Measurements from ENCODE around the gene ZSCAN10.

ZSCAN10 gene

DNA sequence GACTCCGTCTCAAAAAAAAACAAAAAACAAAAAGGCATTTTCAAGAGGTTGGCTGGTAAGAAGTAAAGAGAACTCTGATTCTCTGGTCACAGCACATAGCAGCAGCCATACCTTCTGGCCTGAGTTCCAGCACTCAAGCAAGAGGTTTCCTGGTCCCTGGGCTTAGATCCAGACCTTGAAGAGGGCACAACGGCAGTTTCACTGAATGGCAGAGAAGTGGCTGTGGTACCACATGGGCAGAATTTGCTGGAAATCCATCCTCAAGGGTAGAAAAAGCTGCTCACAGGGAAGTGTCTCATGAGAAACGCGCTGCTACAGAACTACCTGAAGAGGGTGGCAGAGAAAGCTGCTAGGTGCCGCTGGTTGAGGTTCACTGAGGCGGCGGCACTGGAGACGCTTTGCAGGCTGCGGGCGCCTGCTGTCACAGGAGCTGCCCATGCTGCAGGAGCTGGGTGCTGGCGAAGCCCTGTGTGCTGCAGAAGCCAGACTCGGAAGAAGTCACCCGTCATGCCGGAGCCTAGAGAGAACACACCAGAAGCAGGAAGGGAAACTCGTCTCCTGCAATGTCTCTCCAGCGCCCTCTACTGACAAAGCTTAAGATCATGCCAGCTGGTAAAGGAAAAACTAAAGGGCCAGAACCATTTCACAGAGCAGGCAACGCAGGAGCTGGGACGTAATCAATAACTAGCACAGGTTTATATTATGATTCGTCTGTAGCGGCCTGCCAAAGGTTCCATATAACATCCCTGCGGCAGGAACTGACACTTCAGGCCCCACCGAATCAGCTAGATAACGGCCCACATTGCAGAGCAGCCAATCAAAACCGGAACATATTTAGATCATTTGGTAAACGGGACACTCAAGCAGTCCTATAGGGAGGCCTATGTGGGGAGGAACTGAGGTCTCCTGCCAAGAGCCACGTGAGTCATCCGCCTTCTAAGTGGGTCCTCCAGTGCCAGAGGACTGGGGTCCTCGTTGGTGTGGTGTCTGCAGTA is 30.3 kb upstream of the ZSCAN10 start:
- no peaks in the 10 kb centered on the region for H3K36me3 ChIP-seq (ENCODE audit: control insufficient read depth, insufficient read depth, low read length)
- H3K4me1 ChIP-seq (ENCODE audit: control insufficient read depth, insufficient read depth, low read length) = peaks cover 9% of the 10 kb centered on the region
- H3K27me3 ChIP-seq (ENCODE audit: control insufficient read depth, insufficient read depth, low read length) = no peaks in the 10 kb centered on the region
- H3K9me3 ChIP-seq (ENCODE audit: control insufficient read depth, insufficient read depth, low read length) = no peaks in the 10 kb centered on the region
- peak overlapping the region; percentile 39 for H3K4me3 ChIP-seq (ENCODE audit: low read depth, low read length)
- H3K9ac ChIP-seq (ENCODE audit: low read depth, low read length) = no peak overlapping the region

GRCh38 chr16:3127745-3128144 is 28.7 kb upstream of the ZSCAN10 start:
- Histone ChIP-seq H3K9me3 (ENCODE audit: control insufficient read depth, insufficient read depth, low read length) (no peaks in the 10 kb centered on the region), H3K27me3 (ENCODE audit: control insufficient read depth, insufficient read depth, low read length) (no peaks in the 10 kb centered on the region), H3K9ac (ENCODE audit: low read depth, low read length) (no peak overlapping the region), H3K36me3 (ENCODE audit: control insufficient read depth, insufficient read depth, low read length) (no peaks in the 10 kb centered on the region), H3K4me3 (ENCODE audit: low read depth, low read length) (no peak overlapping the region), H3K4me1 (ENCODE audit: control insufficient read depth, insufficient read depth, low read length) (peaks cover 9% of the 10 kb centered on the region)

DNA sequence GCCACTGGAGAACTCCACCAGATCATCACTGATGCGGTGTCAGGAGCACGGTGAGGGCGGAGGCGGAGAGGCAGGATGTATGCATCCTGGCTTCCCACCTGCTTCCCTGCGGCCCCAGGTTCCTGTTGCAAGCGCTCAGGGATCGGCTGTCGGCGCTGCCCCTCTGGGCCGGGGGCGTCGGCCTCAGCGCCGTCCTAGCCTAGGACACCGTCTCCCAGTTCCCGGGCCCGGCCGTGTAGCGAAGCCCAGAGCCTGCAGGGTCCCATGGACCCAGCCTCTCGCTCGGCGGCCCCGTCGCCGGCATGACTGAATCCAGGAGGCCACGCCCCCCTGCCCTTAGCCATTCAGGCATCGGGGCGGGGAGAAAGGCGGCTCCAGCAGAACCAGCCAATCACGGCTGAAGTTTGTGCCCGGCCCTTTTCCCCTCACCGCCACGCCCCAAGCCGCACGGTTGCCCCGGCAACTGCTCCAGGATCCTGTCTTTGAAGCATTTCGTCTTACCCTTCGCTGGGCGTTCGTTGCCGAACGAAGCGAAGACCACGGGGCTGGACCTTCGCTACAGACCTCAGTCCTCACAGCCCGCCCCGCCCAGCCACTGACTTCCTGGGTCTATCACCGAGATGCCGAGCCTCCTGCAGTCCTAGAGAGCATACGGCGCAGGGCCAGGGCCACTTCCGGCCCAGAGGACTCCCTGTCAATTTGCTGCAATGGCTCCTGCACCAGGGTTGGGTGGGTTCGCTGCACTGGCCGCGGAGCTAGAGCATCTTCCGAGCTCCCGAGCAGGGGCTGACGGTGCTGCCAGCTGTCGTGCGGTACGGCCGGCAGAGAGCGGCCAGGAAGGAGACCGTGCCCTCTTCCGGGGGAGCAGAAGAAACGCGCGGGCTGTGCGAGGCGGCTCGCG is 25.1 kb upstream of the ZSCAN10 start:
- H3K27me3 ChIP-seq (ENCODE audit: control insufficient read depth, insufficient read depth, low read length) = no peaks in the 10 kb centered on the region
- H3K9me3 ChIP-seq (ENCODE audit: control insufficient read depth, insufficient read depth, low read length) = no peaks in the 10 kb centered on the region
- H3K4me3 ChIP-seq (ENCODE audit: low read depth, low read length) = peak overlapping the region; percentile 75
- H3K4me1 ChIP-seq (ENCODE audit: control insufficient read depth, insufficient read depth, low read length) = peaks cover 8% of the 10 kb centered on the region
- H3K36me3 ChIP-seq (ENCODE audit: control insufficient read depth, insufficient read depth, low read length) = peaks cover 17% of the 10 kb centered on the region
- H3K9ac ChIP-seq (ENCODE audit: low read depth, low read length) = peak overlapping the region; percentile 16

DNA sequence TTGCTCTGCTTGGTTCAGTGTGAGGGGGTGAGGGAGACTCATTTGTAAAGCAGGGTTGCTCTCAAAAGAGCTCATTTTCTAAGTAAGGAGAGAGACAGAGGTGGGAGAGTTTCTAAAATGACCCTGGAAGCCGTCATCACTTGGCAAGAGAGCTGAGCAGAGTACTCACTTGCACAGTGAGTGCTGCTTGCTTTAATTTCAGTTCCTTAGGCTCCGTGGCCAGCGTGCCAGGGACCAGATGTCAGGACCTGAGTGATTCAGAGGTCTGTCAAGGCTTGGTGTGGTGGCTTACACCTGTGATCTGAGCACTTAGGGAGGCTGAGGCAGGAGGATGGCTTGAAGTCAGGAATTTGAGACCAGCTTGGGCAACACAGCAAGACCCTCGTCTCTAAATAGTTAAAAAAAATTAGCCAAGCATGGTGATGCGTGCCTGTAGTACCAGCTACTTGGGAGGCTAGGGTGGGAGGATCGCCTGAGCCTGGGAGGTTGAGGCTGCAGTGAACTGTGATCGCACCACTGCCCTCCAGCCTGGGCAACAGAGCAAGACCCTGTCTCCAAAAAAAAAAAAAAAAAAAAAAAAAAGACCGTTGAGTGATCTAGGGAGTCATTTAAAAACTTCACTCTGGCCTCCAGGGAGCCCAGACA is 24.0 kb upstream of the ZSCAN10 start:
- H3K9me3 ChIP-seq (ENCODE audit: control insufficient read depth, insufficient read depth, low read length) = no peaks in the 10 kb centered on the region
- H3K9ac ChIP-seq (ENCODE audit: low read depth, low read length) = no peak overlapping the region
- H3K36me3 ChIP-seq (ENCODE audit: control insufficient read depth, insufficient read depth, low read length) = peaks cover 19% of the 10 kb centered on the region
- peaks cover 6% of the 10 kb centered on the region for H3K4me1 ChIP-seq (ENCODE audit: control insufficient read depth, insufficient read depth, low read length)
- H3K4me3 ChIP-seq (ENCODE audit: low read depth, low read length) = no peak overlapping the region
- H3K27me3 ChIP-seq (ENCODE audit: control insufficient read depth, insufficient read depth, low read length) = no peaks in the 10 kb centered on the region

DNA sequence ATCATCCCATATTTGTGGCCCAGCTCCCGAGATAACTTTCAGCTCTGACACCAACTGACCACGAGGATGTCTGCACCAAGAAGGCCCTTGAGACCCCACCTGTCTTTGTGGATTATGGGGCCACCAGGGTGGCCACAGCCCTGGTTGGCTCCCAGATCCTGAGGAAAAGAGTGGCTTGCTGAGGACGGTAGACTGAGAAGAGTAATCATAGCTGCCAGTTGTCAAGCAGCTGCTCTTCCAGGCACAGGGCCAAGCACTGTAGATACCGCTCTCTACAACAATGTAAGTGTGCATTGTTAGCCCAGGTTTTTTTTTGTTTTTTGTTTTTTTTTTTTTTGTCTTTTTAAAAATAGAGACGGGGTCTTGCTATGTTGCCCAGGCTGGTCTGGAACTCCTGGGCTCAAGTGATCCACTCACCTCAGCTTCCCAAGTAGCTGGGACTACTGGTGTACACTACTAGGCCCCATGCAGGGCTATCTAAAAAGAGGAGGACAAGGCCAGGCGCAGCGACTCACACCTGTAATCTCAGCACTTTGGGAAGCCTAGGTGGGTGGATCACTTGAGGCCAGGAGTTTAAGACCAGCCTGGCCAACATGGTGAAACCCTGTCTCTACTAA is 22.9 kb upstream of the ZSCAN10 start:
- Histone ChIP-seq H3K9ac (ENCODE audit: low read depth, low read length) (no peak overlapping the region), H3K36me3 (ENCODE audit: control insufficient read depth, insufficient read depth, low read length) (peaks cover 20% of the 10 kb centered on the region), H3K27me3 (ENCODE audit: control insufficient read depth, insufficient read depth, low read length) (no peaks in the 10 kb centered on the region), H3K4me3 (ENCODE audit: low read depth, low read length) (no peak overlapping the region), H3K9me3 (ENCODE audit: control insufficient read depth, insufficient read depth, low read length) (no peaks in the 10 kb centered on the region), H3K4me1 (ENCODE audit: control insufficient read depth, insufficient read depth, low read length) (no peaks in the 10 kb centered on the region)

DNA sequence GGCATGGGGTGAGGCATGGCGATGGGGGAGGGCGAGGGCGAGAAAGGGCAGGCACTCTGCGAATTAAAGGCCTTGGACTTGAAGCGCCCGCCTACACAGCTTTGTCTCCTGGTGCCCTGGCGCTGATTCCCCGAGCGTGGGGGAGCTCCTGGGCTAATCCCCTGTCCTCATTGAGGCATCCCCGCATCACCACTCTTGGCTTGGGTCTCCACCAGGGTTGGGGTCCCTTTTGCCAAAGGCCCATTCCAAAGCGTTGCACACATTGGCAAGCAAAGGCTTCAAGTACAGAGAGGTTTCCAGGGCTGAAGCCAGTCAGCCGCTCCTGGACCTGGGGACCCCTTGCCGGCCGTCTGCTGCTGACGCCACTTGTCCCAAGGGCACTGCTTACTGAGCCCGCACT is 21.3 kb upstream of the ZSCAN10 start:
- no peaks in the 10 kb centered on the region for H3K9me3 ChIP-seq (ENCODE audit: control insufficient read depth, insufficient read depth, low read length)
- peaks cover 25% of the 10 kb centered on the region for H3K36me3 ChIP-seq (ENCODE audit: control insufficient read depth, insufficient read depth, low read length)
- no peak overlapping the region for H3K9ac ChIP-seq (ENCODE audit: low read depth, low read length)
- H3K27me3 ChIP-seq (ENCODE audit: control insufficient read depth, insufficient read depth, low read length) = no peaks in the 10 kb centered on the region
- H3K4me1 ChIP-seq (ENCODE audit: control insufficient read depth, insufficient read depth, low read length) = no peaks in the 10 kb centered on the region
- H3K4me3 ChIP-seq (ENCODE audit: low read depth, low read length) = no peak overlapping the region

DNA sequence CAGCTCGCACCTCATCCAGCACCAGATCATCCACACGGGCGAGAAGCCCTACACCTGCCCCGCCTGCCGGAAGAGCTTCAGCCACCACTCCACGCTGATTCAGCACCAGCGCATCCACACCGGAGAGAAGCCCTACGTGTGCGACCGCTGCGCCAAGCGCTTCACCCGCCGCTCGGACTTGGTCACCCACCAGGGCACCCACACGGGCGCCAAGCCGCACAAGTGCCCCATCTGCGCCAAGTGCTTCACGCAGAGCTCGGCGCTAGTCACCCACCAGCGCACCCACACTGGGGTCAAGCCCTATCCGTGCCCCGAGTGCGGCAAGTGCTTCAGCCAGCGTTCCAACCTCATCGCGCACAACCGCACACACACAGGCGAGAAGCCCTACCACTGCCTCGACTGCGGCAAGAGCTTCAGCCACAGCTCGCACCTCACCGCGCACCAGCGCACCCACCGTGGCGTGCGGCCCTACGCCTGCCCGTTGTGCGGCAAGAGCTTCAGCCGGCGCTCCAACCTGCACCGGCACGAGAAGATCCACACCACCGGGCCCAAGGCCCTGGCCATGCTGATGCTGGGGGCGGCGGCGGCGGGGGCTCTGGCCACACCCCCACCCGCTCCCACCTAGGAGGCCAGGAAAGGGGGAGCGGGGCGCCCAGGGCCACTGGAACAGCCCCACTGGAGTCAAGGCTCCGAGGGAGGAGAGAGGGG is 20.8 kb upstream of the ZSCAN10 start:
- H3K36me3 ChIP-seq (ENCODE audit: control insufficient read depth, insufficient read depth, low read length) = peaks cover 28% of the 10 kb centered on the region
- H3K9ac ChIP-seq (ENCODE audit: low read depth, low read length) = no peak overlapping the region
- no peak overlapping the region for H3K4me3 ChIP-seq (ENCODE audit: low read depth, low read length)
- H3K9me3 ChIP-seq (ENCODE audit: control insufficient read depth, insufficient read depth, low read length) = no peaks in the 10 kb centered on the region
- no peaks in the 10 kb centered on the region for H3K4me1 ChIP-seq (ENCODE audit: control insufficient read depth, insufficient read depth, low read length)
- H3K27me3 ChIP-seq (ENCODE audit: control insufficient read depth, insufficient read depth, low read length) = no peaks in the 10 kb centered on the region

DNA sequence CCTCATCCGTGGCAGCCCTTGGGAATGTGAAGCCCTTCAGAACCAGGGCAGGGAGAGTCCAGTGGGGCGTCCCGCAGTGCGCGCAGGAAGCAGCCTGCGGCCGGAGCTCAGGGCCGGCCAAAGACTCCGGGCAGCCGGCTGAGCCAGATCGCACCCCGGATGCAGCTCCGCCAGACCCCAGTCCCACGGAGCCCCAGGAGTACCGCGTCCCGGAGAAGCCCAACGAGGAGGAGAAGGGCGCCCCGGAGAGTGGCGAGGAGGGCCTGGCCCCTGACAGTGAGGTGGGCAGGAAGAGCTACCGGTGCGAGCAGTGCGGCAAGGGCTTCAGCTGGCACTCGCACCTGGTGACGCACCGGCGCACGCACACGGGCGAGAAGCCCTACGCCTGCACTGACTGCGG is 20.2 kb upstream of the ZSCAN10 start:
- Histone ChIP-seq H3K4me3 (ENCODE audit: low read depth, low read length) (no peak overlapping the region), H3K4me1 (ENCODE audit: control insufficient read depth, insufficient read depth, low read length) (no peaks in the 10 kb centered on the region), H3K9me3 (ENCODE audit: control insufficient read depth, insufficient read depth, low read length) (no peaks in the 10 kb centered on the region)

DNA sequence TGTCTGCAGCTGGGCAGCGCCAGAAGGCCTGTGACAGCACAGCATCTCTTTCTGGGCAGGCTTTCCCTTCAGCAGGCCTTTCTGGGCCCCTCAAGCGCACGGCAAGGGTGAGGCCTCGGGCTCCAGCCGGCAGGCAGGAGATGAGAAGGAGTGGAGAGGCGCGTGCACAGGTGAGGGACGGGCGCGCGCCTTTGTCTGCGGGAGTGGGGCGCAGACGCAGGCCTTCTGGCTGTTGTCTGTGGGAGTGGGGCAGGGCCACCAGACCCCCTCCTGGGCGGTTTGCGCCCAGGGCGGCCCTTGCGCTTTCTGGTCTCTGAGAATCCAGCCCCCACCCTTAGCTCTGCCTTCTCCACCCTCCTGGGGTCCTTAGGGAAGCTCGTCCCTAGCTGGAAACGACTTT is 19.8 kb upstream of the ZSCAN10 start:
- Histone ChIP-seq H3K9me3 (ENCODE audit: control insufficient read depth, insufficient read depth, low read length) (no peaks in the 10 kb centered on the region), H3K4me3 (ENCODE audit: low read depth, low read length) (no peak overlapping the region), H3K27me3 (ENCODE audit: control insufficient read depth, insufficient read depth, low read length) (no peaks in the 10 kb centered on the region), H3K36me3 (ENCODE audit: control insufficient read depth, insufficient read depth, low read length) (peaks cover 33% of the 10 kb centered on the region), H3K4me1 (ENCODE audit: control insufficient read depth, insufficient read depth, low read length) (no peaks in the 10 kb centered on the region), H3K9ac (ENCODE audit: low read depth, low read length) (no peak overlapping the region)

More for the DNA sequence above, 20.2 kb upstream of the ZSCAN10 start:
- Histone ChIP-seq H3K27me3 (ENCODE audit: control insufficient read depth, insufficient read depth, low read length) (no peaks in the 10 kb centered on the region), H3K9ac (ENCODE audit: low read depth, low read length) (no peak overlapping the region), H3K36me3 (ENCODE audit: control insufficient read depth, insufficient read depth, low read length) (peaks cover 33% of the 10 kb centered on the region)

DNA sequence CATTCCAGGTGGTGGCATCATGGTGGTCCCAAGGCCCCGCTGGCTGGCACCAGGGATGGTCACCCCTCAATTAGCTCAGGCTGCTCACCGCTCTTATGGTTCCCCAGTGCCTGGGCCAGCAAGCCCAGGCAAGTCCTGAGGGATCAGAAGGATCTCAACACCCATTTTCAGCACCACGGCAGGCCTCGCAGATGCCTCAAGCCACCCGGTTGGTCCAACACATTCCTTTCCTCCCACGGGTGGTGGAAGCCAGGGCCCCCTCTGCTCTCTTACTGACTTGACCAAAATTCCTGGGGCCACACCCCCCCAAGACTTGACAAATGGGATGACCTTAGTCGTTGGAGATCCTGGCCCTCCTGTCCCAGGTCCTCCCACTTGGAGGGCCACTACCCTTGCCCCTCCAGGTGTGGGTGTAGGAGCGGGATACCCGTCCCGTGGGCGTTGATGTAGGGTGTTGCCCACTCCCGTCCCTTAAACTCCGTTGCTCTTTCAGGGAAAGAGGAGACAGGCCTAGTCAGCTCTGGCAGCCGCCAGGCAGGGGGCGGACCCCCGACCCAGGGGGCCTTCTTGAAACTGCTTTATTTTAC is 19.2 kb upstream of the ZSCAN10 start:
- Histone ChIP-seq H3K36me3 (ENCODE audit: control insufficient read depth, insufficient read depth, low read length) (peaks cover 33% of the 10 kb centered on the region), H3K27me3 (ENCODE audit: control insufficient read depth, insufficient read depth, low read length) (no peaks in the 10 kb centered on the region), H3K4me3 (ENCODE audit: low read depth, low read length) (no peak overlapping the region), H3K4me1 (ENCODE audit: control insufficient read depth, insufficient read depth, low read length) (no peaks in the 10 kb centered on the region), H3K9ac (ENCODE audit: low read depth, low read length) (no peak overlapping the region), H3K9me3 (ENCODE audit: control insufficient read depth, insufficient read depth, low read length) (no peaks in the 10 kb centered on the region)

All from iPS-15b (cell line).